GM12878 (cell line): ENCODE measurements around the gene GTPBP4. TPM values are rescaled to one million over a fixed set of nuclear protein-coding genes. Genes with fewer than 3 reads are reported as not detected.

ENCODE experiments used
- ATAC-seq: fragments of 200-7000 bp; cut with Tn5 transposase; 3 replicates; pipeline ENCODE4 v1.9.1; 2020; ENCODE audit warnings: mild to moderate bottlenecking, moderate library complexity
- BruUV-seq: library from RNA; stranded (reverse); fragments of 400-500 nt; replicated peaks from 2 replicates; lab custom pipeline; 2021; lab: Mats Ljungman, UMichigan
- CTCF ChIA-PET: fragments of 300-600 bp; sonication (Branson Sonifier 250); formaldehyde crosslinking; extraction: SDS; loops from one replicate; lab custom pipeline; 2021; ENCODE audit warnings: inconsistent platforms; lab: Yijun Ruan, JAX
- POLR2A ChIA-PET: fragments of 350-600 bp; formaldehyde crosslinking; extraction: SDS; loops from one replicate; lab custom pipeline; 2021; ENCODE audit warnings: inconsistent platforms; lab: Charles Lee
- RAD21 ChIA-PET: fragments of 300-600 bp; sonication (Branson Sonifier 250); formaldehyde crosslinking; loops from one replicate; lab custom pipeline; 2023; ENCODE audit warnings: antibody characterized with exemption; ENCODE audit not compliant: unreplicated experiment; lab: Charles Lee
- SMC1A ChIA-PET: fragments of 300-600 bp; sonication (Branson Sonifier 250); formaldehyde crosslinking; loops from one replicate; lab custom pipeline; 2023; ENCODE audit not compliant: unreplicated experiment, uncharacterized antibody; lab: Charles Lee
- DNase-seq: peaks from one replicate; pipeline ENCODE4 v3.0.0-alpha.2; 2011; ENCODE audit warnings: low read depth, low spot score
- FAIRE-seq: peaks from 3 replicates; lab custom pipeline; 2011; peaks lifted over from hg19 to GRCh38; lab: Jason Lieb, UNC
- H2AFZ ChIP-seq: 2 replicates; pipeline ENCODE4 v1.6.0; 2011; ENCODE audit warnings: low read depth, low read length, control low read depth; ENCODE audit not compliant: control insufficient read depth
- H3K27ac ChIP-seq: 2 replicates; pipeline ENCODE4 v1.5.1; 2011; ENCODE audit warnings: control low read depth; ENCODE audit not compliant: control insufficient read depth, insufficient read depth
- H3K27me3 ChIP-seq, 2 experiments: replicated peaks in 1 of 2; 2 replicates each; pipeline versions ENCODE4 v1.6.0 to v1.6.1; 2011; ENCODE audit warnings: low read length in 1 of 2; ENCODE audit not compliant: control insufficient read depth in 2 of 2, insufficient read depth in 2 of 2
- H3K36me3 ChIP-seq, 2 experiments: 2 replicates each; pipeline ENCODE4 v1.5.1; 2011; ENCODE audit warnings: low read length in 1 of 2; ENCODE audit not compliant: control insufficient read depth in 2 of 2, insufficient read depth in 2 of 2
- H3K4me1 ChIP-seq: 2 replicates; pipeline ENCODE4 v1.6.1; 2011; ENCODE audit warnings: mild to moderate bottlenecking, low read length, moderate library complexity, mixed read lengths; ENCODE audit not compliant: control insufficient read depth, insufficient read depth
- H3K4me2 ChIP-seq: 2 replicates; pipeline ENCODE4 v1.6.0; 2011; ENCODE audit warnings: control low read depth; ENCODE audit not compliant: control insufficient read depth, insufficient read depth
- H3K4me3 ChIP-seq: fragments of 200-600 bp; sonication (generic); 2 replicates; pipeline ENCODE4 v1.5.1; 2016
- H3K79me2 ChIP-seq: 2 replicates; pipeline ENCODE4 v1.6.0; 2011; ENCODE audit warnings: low read length; ENCODE audit not compliant: control insufficient read depth, insufficient read depth
- H3K9ac ChIP-seq: 2 replicates; pipeline ENCODE4 v1.8.0; 2011; ENCODE audit warnings: low read length, control low read depth, mixed read lengths; ENCODE audit not compliant: control insufficient read depth, insufficient read depth
- H3K9me3 ChIP-seq: replicated peaks from 3 replicates; pipeline ENCODE4 v1.5.1; 2011; ENCODE audit warnings: mild to moderate bottlenecking, low read length; ENCODE audit not compliant: control insufficient read depth, insufficient read depth
- H4K20me1 ChIP-seq: 2 replicates; pipeline ENCODE4 v1.6.0; 2011; ENCODE audit not compliant: control insufficient read depth, insufficient read depth
- CBX5 ChIP-seq: sonication (generic); IDR thresholded peaks from 2 replicates; pipeline ENCODE4 v1.6.1; 2016; ENCODE audit warnings: low read depth, moderate library complexity, mild to moderate bottlenecking, inconsistent platforms
- DPF2 ChIP-seq: fragments of 450-650 bp; IDR thresholded peaks from 2 replicates; pipeline ENCODE4 v1.6.1; 2017; ENCODE audit warnings: mild to moderate bottlenecking
- ETV6 ChIP-seq, 2 experiments: fragments of 450-650 bp in 1 of 2; IDR thresholded peaks in 1 of 2; conservative IDR thresholded peaks in 1 of 2; 2 replicates each; pipeline ENCODE4 v1.6.1; 2014; ENCODE audit warnings: antibody characterized with exemption in 1 of 2, borderline replicate concordance in 1 of 2, low read depth in 1 of 2, mild to moderate bottlenecking in 1 of 2, moderate library complexity in 1 of 2
- IKZF2 ChIP-seq, 2 experiments: fragments of 450-650 bp; IDR thresholded peaks; 2 replicates each; pipeline ENCODE4 v1.6.1; 2017; ENCODE audit warnings: mild to moderate bottlenecking in 2 of 2, moderate library complexity in 2 of 2
- MYC ChIP-seq: IDR thresholded peaks from 2 replicates; pipeline ENCODE4 v1.6.1; 2011; ENCODE audit warnings: mild to moderate bottlenecking, low read length, moderate library complexity, inconsistent platforms; ENCODE audit not compliant: insufficient read depth, insufficient replicate concordance, insufficient read length, severe bottlenecking
- RELA ChIP-seq: fragments of 450-650 bp; IDR thresholded peaks from 2 replicates; pipeline ENCODE4 v1.8.0; 2014; ENCODE audit warnings: borderline replicate concordance; ENCODE audit not compliant: partially characterized antibody
- SMC3 ChIP-seq: IDR thresholded peaks from 2 replicates; pipeline ENCODE4 v1.6.1; 2011; ENCODE audit warnings: low read length, improper control_type of control experiment, borderline replicate concordance
- SRF ChIP-seq, 2 experiments: IDR thresholded peaks; 2 replicates each; pipeline ENCODE4 v1.6.1; 2011; ENCODE audit warnings: low read depth in 2 of 2, low read length in 2 of 2, mild to moderate bottlenecking in 1 of 2, moderate library complexity in 1 of 2
- YY1 ChIP-seq: IDR thresholded peaks from 2 replicates; pipeline ENCODE4 v1.6.1; 2011; ENCODE audit warnings: low read depth, mild to moderate bottlenecking, low read length
- WGBS: methylation state at CpG from one replicate; pipeline ENCODE4 v1.1.6; 2016; ENCODE audit warnings: low lambda C conversion rate; ENCODE audit not compliant: insufficient replicate concordance, insufficient coverage; ENCODE audit errors: missing lambda C conversion rate; 5-methylcytosine and 5-hydroxymethylcytosine counted together
- in situ Hi-C: fragments of 300-500 bp; cut with MboI; formaldehyde crosslinking; loops from 9 replicates; pipeline ENCODE4 v1.14.3; 2018; ENCODE audit warnings: mixed read lengths
- intact Hi-C: fragments of 100-400 bp; cut with micrococcal nuclease; formaldehyde crosslinking; loops from one replicate; pipeline ENCODE4 v1.14.2; 2022; ENCODE audit not compliant: unreplicated experiment
- polyA plus RNA-seq, 11 experiments: library from polyadenylated mRNA; depleted of rRNA in 4 of 11; unstranded in 6 of 11; stranded (reverse) in 5 of 11; fragments of >200 nt; fragmentation: Nextera tagmentation in 4 of 11; fragmentation: Illumina TruSeq in 1 of 11; extraction: Ambion mirVana in 4 of 11; extraction: Trizol in 1 of 11; gene quantifications; 1 replicate in 1 of 11; 2 replicates in 10 of 11; pipeline versions ENCODE4 v1.2.1 to v1.2.3, GENCODE V29; 2011 to 2016; ENCODE audit warnings: inconsistent platforms in 2 of 11, missing spikeins in 2 of 11, low read depth in 1 of 11
- total RNA-seq, 4 experiments: library from RNA; depleted of rRNA in 3 of 4; stranded (reverse); fragments of >200 nt in 3 of 4; fragmentation: Illumina TruSeq in 1 of 4; extraction: Trizol in 1 of 4; gene quantifications; 2 replicates each; pipeline versions ENCODE4 v1.2.1 to v1.2.3, GENCODE V29; 2013 to 2021
- TF ChIP-seq, protein P1 (sequence below): IDR thresholded peaks from 2 replicates; pipeline ENCODE4 v1.6.1; 2011; ENCODE audit warnings: borderline replicate concordance, low read depth, mild to moderate bottlenecking, moderate library complexity, mixed read lengths, low read length; ENCODE audit not compliant: insufficient read depth; ENCODE audit errors: extremely low read length
- TF ChIP-seq, protein P2 (sequence below): fragments of 450-650 bp; IDR thresholded peaks from 2 replicates; pipeline ENCODE4 v1.6.1; 2017; ENCODE audit warnings: low read depth, mild to moderate bottlenecking, moderate library complexity
- TF ChIP-seq, protein P3 (sequence below): fragments of 450-650 bp; conservative IDR thresholded peaks from 2 replicates; pipeline ENCODE4 v1.6.1; 2017; ENCODE audit warnings: mild to moderate bottlenecking, moderate library complexity
- TF ChIP-seq, protein P4 (sequence below): IDR thresholded peaks from 2 replicates; pipeline ENCODE4 v1.6.1; 2011; ENCODE audit warnings: low read depth, mild to moderate bottlenecking, low read length, moderate library complexity, borderline replicate concordance; ENCODE audit errors: extremely low read depth

Gene GTPBP4
- total and polyA plus RNA-seq, 10 of the 15 experiments (the other 5 are each of a cell fraction or from before 2014, with no cell fraction given), result 58.5 to 118 (median 71.4) TPM

DNA sequence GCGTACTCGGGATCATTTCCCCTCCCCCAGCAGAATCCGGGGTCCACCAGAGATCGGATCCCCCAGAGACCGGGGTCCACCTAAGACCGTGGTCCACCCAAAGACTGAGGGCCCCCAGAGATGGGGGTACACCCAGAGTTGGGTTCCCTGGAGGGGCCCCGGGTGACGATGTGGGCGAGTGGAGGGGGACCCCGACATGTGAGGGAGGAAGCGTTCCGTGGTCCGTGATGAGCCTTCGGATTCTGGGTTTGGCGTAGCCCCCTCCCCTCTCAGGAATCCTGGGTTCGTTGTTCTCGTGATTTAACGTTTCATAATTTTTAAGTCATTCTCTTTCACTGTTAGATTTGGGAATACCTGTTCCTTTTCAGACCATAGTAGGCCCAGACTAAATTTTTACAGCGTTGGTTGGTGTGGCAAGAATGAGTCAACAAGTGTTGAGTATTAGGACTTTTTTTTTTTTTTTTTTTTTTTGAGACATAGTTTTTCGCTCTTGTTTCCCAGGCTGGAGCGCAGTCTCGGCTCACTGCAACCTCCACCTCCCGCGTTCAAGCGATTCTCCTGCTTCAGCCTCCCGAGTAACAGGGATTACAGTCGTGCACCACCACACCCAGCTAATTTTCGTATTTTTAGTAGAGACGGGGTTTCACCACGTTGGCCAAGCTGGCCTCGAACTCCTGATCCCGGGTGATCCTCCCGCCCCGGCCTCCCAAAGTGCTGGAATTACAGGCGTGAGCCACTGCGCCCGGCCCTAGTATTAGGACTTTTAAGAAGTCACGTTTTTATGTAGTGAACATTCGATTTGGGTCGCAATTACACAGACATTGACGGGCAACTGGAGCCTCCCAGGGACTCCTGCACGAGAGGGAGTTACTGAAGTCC is 672 bp downstream of the GTPBP4 start:
- ChIA-PET CTCF (interaction anchor here (0.6 to 2.1 kb wide), 3 partner anchors 15 to 56 kb away, joined by 3 to 6 read pairs (median 4); no protein-coding TSS in a partner anchor), SMC1A (interaction anchor here (0.6 to 4.5 kb wide), 8 partner anchors 10 to 61 kb away, joined by 3 to 25 read pairs (median 6); partner anchors contain the start of gene LARP4B), RAD21 (interaction anchor here (1.0 to 1.9 kb wide), 6 partner anchors 9 to 60 kb away, joined by 3 to 9 read pairs (median 4); partner anchors contain the start of gene IDI1), POLR2A (interaction anchor here (0.8 to 3.5 kb wide), 4 partner anchors 15 to 67 kb away, joined by 3 to 23 read pairs (median 4); partner anchors contain the start of genes LARP4B and WDR37)
- intact Hi-C loops (loop anchor here (1.0 to 5.0 kb wide), 3 partner anchors 15 to 58 kb away; partner anchors contain the start of gene LARP4B), in situ Hi-C loops (no loop called here)
- Histone ChIP-seq H3K4me2 (peak overlapping the region; percentile 89), H3K9ac (peak overlapping the region; percentile 93), H3K36me3 (peaks cover 6 to 11% of the 10 kb centered on the region in 2 experiments), H3K79me2 (peaks cover 54% of the 10 kb centered on the region), H4K20me1 (peaks cover 3% of the 10 kb centered on the region; the same call in 1 of the 2 replicates), H2AFZ (no peak overlapping the region; the same call in 1 of the 2 replicates), H3K27me3 (no peaks in the 10 kb centered on the region), H3K27ac (peak overlapping the region; percentile 92), H3K9me3 (no peaks in the 10 kb centered on the region; the same call in 2 of the 3 replicates), H3K4me3 (peak overlapping the region; percentile 75), H3K4me1 (peaks cover 14% of the 10 kb centered on the region)
- TSS peak; percentile 78 for BruUV-seq
- DNase-seq (no peak), ATAC-seq (peak; percentile 29), FAIRE-seq (peak; percentile 31)
- TF ChIP-seq, protein P1, sequence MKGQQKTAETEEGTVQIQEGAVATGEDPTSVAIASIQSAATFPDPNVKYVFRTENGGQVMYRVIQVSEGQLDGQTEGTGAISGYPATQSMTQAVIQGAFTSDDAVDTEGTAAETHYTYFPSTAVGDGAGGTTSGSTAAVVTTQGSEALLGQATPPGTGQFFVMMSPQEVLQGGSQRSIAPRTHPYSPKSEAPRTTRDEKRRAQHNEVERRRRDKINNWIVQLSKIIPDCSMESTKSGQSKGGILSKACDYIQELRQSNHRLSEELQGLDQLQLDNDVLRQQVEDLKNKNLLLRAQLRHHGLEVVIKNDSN, result no peak
- TF ChIP-seq, protein P2, sequence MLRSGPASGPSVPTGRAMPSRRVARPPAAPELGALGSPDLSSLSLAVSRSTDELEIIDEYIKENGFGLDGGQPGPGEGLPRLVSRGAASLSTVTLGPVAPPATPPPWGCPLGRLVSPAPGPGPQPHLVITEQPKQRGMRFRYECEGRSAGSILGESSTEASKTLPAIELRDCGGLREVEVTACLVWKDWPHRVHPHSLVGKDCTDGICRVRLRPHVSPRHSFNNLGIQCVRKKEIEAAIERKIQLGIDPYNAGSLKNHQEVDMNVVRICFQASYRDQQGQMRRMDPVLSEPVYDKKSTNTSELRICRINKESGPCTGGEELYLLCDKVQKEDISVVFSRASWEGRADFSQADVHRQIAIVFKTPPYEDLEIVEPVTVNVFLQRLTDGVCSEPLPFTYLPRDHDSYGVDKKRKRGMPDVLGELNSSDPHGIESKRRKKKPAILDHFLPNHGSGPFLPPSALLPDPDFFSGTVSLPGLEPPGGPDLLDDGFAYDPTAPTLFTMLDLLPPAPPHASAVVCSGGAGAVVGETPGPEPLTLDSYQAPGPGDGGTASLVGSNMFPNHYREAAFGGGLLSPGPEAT, result no peak
- TF ChIP-seq, protein P3, sequence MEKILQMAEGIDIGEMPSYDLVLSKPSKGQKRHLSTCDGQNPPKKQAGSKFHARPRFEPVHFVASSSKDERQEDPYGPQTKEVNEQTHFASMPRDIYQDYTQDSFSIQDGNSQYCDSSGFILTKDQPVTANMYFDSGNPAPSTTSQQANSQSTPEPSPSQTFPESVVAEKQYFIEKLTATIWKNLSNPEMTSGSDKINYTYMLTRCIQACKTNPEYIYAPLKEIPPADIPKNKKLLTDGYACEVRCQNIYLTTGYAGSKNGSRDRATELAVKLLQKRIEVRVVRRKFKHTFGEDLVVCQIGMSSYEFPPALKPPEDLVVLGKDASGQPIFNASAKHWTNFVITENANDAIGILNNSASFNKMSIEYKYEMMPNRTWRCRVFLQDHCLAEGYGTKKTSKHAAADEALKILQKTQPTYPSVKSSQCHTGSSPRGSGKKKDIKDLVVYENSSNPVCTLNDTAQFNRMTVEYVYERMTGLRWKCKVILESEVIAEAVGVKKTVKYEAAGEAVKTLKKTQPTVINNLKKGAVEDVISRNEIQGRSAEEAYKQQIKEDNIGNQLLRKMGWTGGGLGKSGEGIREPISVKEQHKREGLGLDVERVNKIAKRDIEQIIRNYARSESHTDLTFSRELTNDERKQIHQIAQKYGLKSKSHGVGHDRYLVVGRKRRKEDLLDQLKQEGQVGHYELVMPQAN, result 0 out of 2 replicates have a peak, but pooled peaks have one; percentile 9
- TF ChIP-seq CBX5 (0 out of 2 replicates have a peak, but pooled peaks have one; percentile 8), SMC3 (no peak), YY1 (0 out of 2 replicates have a peak, but pooled peaks have one; percentile 13), ETV6 (conservative IDR thresholded peaks at IDR 0.05 in 1 of 2, IDR thresholded peaks at IDR 0.05 in 1 of 2; ENCODE audit: borderline replicate concordance in 1 of 2, low read depth in 1 of 2) (no peak), RELA (peak; percentile 3), MYC (peak; percentile 58), IKZF2 (IDR thresholded peaks at IDR 0.05) (0 out of 4 replicates have a peak, but pooled peaks of 1 of the 2 experiments have one; percentile 2), SRF (IDR thresholded peaks at IDR 0.05; ENCODE audit: low read depth in 2 of 2, low read length in 2 of 2) (no peak), DPF2 (peak; percentile 11; the same call in 1 of the 2 replicates)
- TF ChIP-seq, protein P4, sequence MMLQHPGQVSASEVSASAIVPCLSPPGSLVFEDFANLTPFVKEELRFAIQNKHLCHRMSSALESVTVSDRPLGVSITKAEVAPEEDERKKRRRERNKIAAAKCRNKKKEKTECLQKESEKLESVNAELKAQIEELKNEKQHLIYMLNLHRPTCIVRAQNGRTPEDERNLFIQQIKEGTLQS, result no peak
- WGBS, result 4% methylated on average over 40 of the region's 42 CpGs
